ENCODE data around the gene GPR176.

Gene GPR176

DNA sequence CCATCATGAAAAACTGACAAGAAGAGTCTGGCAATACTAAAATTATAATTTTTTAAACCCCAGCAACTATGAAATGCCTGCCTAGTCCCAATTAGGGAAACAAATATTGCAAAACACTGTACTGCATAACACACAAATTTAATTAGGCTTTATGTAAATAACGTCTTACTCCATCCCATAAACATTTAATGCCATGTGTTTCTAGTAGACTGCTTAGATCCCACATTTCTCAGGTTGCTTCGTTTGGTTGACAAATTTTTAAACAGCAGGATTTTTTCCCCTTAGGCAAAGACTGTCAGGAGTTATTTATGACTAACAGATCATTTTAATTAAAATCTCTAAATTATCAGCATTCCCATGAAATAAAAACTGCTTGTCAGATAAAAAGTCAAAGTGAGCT lies 43.7 kb upstream of the GPR176 start:
- Histone ChIP-seq H3K18ac (ENCODE audit: low read length) (no peak overlapping the region), H2BK12ac (ENCODE audit: low read length) (no peak overlapping the region), H3K27me3 (ENCODE audit: insufficient read depth, low read length) (no peaks in the 10 kb centered on the region), H3K27ac (ENCODE audit: low read depth, low read length) (no peak overlapping the region), H3K79me1 (ENCODE audit: low read length) (no peaks in the 10 kb centered on the region), H2BK5ac (ENCODE audit: low read depth, low read length, poor library complexity) (no peak overlapping the region), H4K91ac (ENCODE audit: low read depth, low read length) (no peak overlapping the region), H3K9ac (ENCODE audit: low read length) (no peak overlapping the region), H3K4me3 (ENCODE audit: low read depth, low read length) (no peak overlapping the region), H3K36me3 (ENCODE audit: control insufficient read depth in 1 of 2, insufficient read depth in 2 of 2, low read length in 2 of 2) (peaks cover 11 to 20% of the 10 kb centered on the region in 2 experiments), H3K4ac (ENCODE audit: low read depth, low read length) (no peak overlapping the region), H2BK120ac (ENCODE audit: insufficient read depth, low read length, poor library complexity) (no peak overlapping the region), H3K14ac (ENCODE audit: low read length) (no peak overlapping the region), H4K12ac (ENCODE audit: low read depth, low read length) (no peak overlapping the region), H2AFZ (ENCODE audit: insufficient read depth, low read length, poor library complexity) (no peak overlapping the region), H3K4me2 (ENCODE audit: low read length) (no peak overlapping the region), H3K4me1 (ENCODE audit: control insufficient read depth in 1 of 2, insufficient read depth in 2 of 2, low read length in 2 of 2) (no peaks in the 10 kb centered on the region), H3K9me3 (ENCODE audit: insufficient read depth, low read depth, low read length) (no peaks in the 10 kb centered on the region), H3K79me2 (ENCODE audit: control insufficient read depth, insufficient read depth, low read length, poor library complexity) (no peaks in the 10 kb centered on the region), H2AK5ac (ENCODE audit: low read length) (no peak overlapping the region), H3K23ac (ENCODE audit: low read length) (no peak overlapping the region), H4K8ac (ENCODE audit: low read depth, low read length) (no peak overlapping the region)
- no peak for DNase-seq
- no CpG with 5 or more reads among the region's 2 CpGs for WGBS (ENCODE audit: extremely low coverage, insufficient coverage, insufficient read length)

DNA sequence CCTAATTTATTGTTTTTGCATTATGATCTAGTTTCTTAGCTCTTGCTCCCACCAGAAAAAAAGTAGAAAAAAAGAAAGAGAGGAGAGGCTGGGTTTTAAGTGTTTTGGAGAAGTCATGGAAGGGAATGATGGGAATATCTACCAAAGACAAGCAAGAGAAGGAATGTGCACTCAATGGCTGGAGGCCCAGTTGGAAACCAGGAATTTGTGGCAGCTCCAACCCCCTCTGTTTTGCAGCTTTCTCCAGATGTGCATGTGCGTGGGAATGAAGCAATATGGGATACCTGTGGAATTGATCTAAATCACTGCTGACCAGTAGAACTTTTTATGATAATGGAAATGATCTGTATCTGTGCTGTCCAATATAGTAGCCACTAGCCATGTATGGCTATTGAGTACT lies 41.0 kb upstream of the GPR176 start:
- Histone ChIP-seq H4K12ac (ENCODE audit: low read depth, low read length) (no peak overlapping the region), H2AK5ac (ENCODE audit: low read length) (no peak overlapping the region), H2BK5ac (ENCODE audit: low read depth, low read length, poor library complexity) (no peak overlapping the region), H4K91ac (ENCODE audit: low read depth, low read length) (no peak overlapping the region), H3K23ac (ENCODE audit: low read length) (no peak overlapping the region), H3K79me1 (ENCODE audit: low read length) (no peaks in the 10 kb centered on the region), H3K4ac (ENCODE audit: low read depth, low read length) (no peak overlapping the region), H3K9me3 (ENCODE audit: insufficient read depth, low read depth, low read length) (no peaks in the 10 kb centered on the region), H3K9ac (ENCODE audit: low read length) (no peak overlapping the region), H2BK12ac (ENCODE audit: low read length) (no peak overlapping the region), H3K79me2 (ENCODE audit: control insufficient read depth, insufficient read depth, low read length, poor library complexity) (no peaks in the 10 kb centered on the region), H3K4me1 (ENCODE audit: control insufficient read depth in 1 of 2, insufficient read depth in 2 of 2, low read length in 2 of 2) (no peaks in the 10 kb centered on the region), H3K27ac (ENCODE audit: low read depth, low read length) (no peak overlapping the region), H3K14ac (ENCODE audit: low read length) (no peak overlapping the region), H2AFZ (ENCODE audit: insufficient read depth, low read length, poor library complexity) (no peak overlapping the region), H3K4me2 (ENCODE audit: low read length) (no peak overlapping the region), H3K36me3 (ENCODE audit: control insufficient read depth in 1 of 2, insufficient read depth in 2 of 2, low read length in 2 of 2) (peaks cover 13 to 21% of the 10 kb centered on the region in 2 experiments), H3K4me3 (ENCODE audit: low read depth, low read length) (no peak overlapping the region), H2BK120ac (ENCODE audit: insufficient read depth, low read length, poor library complexity) (no peak overlapping the region), H3K18ac (ENCODE audit: low read length) (no peak overlapping the region), H3K27me3 (ENCODE audit: insufficient read depth, low read length) (no peaks in the 10 kb centered on the region), H4K8ac (ENCODE audit: low read depth, low read length) (no peak overlapping the region)
- WGBS (ENCODE audit: extremely low coverage, insufficient coverage, insufficient read length): no CpG with 5 or more reads among the region's 1 CpG
- peak in 1 of 2 donors; percentile 35 for DNase-seq

DNA sequence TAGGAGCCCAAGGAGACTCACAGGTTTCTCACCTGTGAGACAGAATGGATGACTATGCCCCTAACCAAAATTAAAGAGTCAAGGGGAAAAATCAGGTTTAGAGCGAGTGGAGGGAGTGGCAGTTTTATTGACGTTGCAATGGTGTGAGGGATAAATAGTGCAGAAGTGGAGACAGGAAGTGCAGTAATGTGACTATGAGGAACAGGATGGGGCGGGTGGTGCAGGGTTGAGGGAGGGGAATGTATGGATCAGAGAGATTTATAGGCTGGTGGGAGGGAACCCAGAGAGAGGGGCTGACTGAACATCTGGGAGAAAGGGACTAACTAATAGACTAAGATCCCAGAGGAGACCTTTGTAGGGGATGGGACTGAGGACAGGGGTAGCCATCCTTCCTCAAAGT lies 40.3 kb upstream of the GPR176 start:
- no peak overlapping the region for H4K91ac ChIP-seq (ENCODE audit: low read depth, low read length)
- H3K27me3 ChIP-seq (ENCODE audit: insufficient read depth, low read length): no peaks in the 10 kb centered on the region
- no peak overlapping the region for H3K9ac ChIP-seq (ENCODE audit: low read length)
- no peak overlapping the region for H4K8ac ChIP-seq (ENCODE audit: low read depth, low read length)
- no peak overlapping the region for H3K14ac ChIP-seq (ENCODE audit: low read length)
- H4K12ac ChIP-seq (ENCODE audit: low read depth, low read length): no peak overlapping the region
- H2BK5ac ChIP-seq (ENCODE audit: low read depth, low read length, poor library complexity): no peak overlapping the region
- H2BK120ac ChIP-seq (ENCODE audit: insufficient read depth, low read length, poor library complexity): no peak overlapping the region
- H3K36me3 ChIP-seq (ENCODE audit: control insufficient read depth in 1 of 2, insufficient read depth in 2 of 2, low read length in 2 of 2): peaks cover 16 to 17% of the 10 kb centered on the region in 2 experiments
- no peaks in the 10 kb centered on the region for H3K9me3 ChIP-seq (ENCODE audit: insufficient read depth, low read depth, low read length)
- H3K79me1 ChIP-seq (ENCODE audit: low read length): no peaks in the 10 kb centered on the region
- no peak overlapping the region for H3K18ac ChIP-seq (ENCODE audit: low read length)
- no peaks in the 10 kb centered on the region for H3K79me2 ChIP-seq (ENCODE audit: control insufficient read depth, insufficient read depth, low read length, poor library complexity)
- no peak overlapping the region for H2AK5ac ChIP-seq (ENCODE audit: low read length)
- H3K4me1 ChIP-seq (ENCODE audit: control insufficient read depth in 1 of 2, insufficient read depth in 2 of 2, low read length in 2 of 2): no peaks in the 10 kb centered on the region
- no peak for DNase-seq
- H3K4me2 ChIP-seq (ENCODE audit: low read length): no peak overlapping the region
- H2AFZ ChIP-seq (ENCODE audit: insufficient read depth, low read length, poor library complexity): no peak overlapping the region
- H3K27ac ChIP-seq (ENCODE audit: low read depth, low read length): no peak overlapping the region
- H2BK12ac ChIP-seq (ENCODE audit: low read length): no peak overlapping the region
- no peak overlapping the region for H3K4me3 ChIP-seq (ENCODE audit: low read depth, low read length)
- no peak overlapping the region for H3K23ac ChIP-seq (ENCODE audit: low read length)
- WGBS (ENCODE audit: extremely low coverage, insufficient coverage, insufficient read length): no CpG with 5 or more reads among the region's 3 CpGs
- H3K4ac ChIP-seq (ENCODE audit: low read depth, low read length): no peak overlapping the region

DNA sequence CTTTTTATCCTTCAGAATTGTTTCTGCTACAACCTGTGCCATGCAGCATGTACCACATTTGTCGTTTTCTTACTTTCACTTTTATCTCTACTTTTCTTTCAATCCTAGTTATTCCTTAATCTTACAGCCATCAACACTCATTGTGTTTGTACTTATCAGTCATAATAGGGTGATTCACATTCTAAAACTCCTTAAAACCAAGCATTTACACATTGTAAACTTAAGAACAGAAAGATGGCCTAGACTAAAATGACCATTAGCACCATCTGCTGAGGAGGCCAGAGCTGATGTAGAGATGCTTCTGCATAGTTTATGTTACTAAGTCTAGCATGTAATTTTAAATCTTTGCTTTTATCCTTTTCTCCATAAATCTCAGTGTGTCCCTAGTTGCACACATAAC lies 39.3 kb upstream of the GPR176 start:
- Histone ChIP-seq H3K9me3 (ENCODE audit: insufficient read depth, low read depth, low read length) (no peaks in the 10 kb centered on the region), H3K27ac (ENCODE audit: low read depth, low read length) (no peak overlapping the region), H3K18ac (ENCODE audit: low read length) (no peak overlapping the region), H2AFZ (ENCODE audit: insufficient read depth, low read length, poor library complexity) (no peak overlapping the region), H4K8ac (ENCODE audit: low read depth, low read length) (no peak overlapping the region), H3K9ac (ENCODE audit: low read length) (no peak overlapping the region), H3K27me3 (ENCODE audit: insufficient read depth, low read length) (no peaks in the 10 kb centered on the region), H3K4me2 (ENCODE audit: low read length) (no peak overlapping the region), H2AK5ac (ENCODE audit: low read length) (no peak overlapping the region), H2BK120ac (ENCODE audit: insufficient read depth, low read length, poor library complexity) (no peak overlapping the region), H4K12ac (ENCODE audit: low read depth, low read length) (no peak overlapping the region), H2BK12ac (ENCODE audit: low read length) (no peak overlapping the region), H3K4me3 (ENCODE audit: low read depth, low read length) (no peak overlapping the region), H3K79me2 (ENCODE audit: control insufficient read depth, insufficient read depth, low read length, poor library complexity) (no peaks in the 10 kb centered on the region), H3K4ac (ENCODE audit: low read depth, low read length) (no peak overlapping the region), H3K79me1 (ENCODE audit: low read length) (no peaks in the 10 kb centered on the region), H3K14ac (ENCODE audit: low read length) (no peak overlapping the region), H4K91ac (ENCODE audit: low read depth, low read length) (no peak overlapping the region), H2BK5ac (ENCODE audit: low read depth, low read length, poor library complexity) (no peak overlapping the region), H3K4me1 (ENCODE audit: control insufficient read depth in 1 of 2, insufficient read depth in 2 of 2, low read length in 2 of 2) (no peaks in the 10 kb centered on the region), H3K23ac (ENCODE audit: low read length) (no peak overlapping the region), H3K36me3 (ENCODE audit: control insufficient read depth in 1 of 2, insufficient read depth in 2 of 2, low read length in 2 of 2) (peaks cover 11 to 15% of the 10 kb centered on the region in 2 experiments)
- DNase-seq: no peak
- WGBS (ENCODE audit: extremely low coverage, insufficient coverage, insufficient read length): no CpG with 5 or more reads among the region's 1 CpG
